ENCODE measurements around the gene RNF39. TPM values are rescaled to one million over a fixed set of nuclear protein-coding genes. Genes with fewer than 3 reads are reported as not detected.

The RNF39 gene
- total RNA-seq, 4 donors from 2014 or later: not detected

GRCh38 chr6:30020626-30021025 lies 54.9 kb downstream of the RNF39 start:
- DNase-seq: no peak
- H3K4me3 ChIP-seq: no peak overlapping the region
- TF ChIP-seq POLR2A (IDR thresholded peaks at IDR 0.05): no peak
- TF ChIP-seq, protein P1, sequence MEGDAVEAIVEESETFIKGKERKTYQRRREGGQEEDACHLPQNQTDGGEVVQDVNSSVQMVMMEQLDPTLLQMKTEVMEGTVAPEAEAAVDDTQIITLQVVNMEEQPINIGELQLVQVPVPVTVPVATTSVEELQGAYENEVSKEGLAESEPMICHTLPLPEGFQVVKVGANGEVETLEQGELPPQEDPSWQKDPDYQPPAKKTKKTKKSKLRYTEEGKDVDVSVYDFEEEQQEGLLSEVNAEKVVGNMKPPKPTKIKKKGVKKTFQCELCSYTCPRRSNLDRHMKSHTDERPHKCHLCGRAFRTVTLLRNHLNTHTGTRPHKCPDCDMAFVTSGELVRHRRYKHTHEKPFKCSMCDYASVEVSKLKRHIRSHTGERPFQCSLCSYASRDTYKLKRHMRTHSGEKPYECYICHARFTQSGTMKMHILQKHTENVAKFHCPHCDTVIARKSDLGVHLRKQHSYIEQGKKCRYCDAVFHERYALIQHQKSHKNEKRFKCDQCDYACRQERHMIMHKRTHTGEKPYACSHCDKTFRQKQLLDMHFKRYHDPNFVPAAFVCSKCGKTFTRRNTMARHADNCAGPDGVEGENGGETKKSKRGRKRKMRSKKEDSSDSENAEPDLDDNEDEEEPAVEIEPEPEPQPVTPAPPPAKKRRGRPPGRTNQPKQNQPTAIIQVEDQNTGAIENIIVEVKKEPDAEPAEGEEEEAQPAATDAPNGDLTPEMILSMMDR (IDR thresholded peaks at IDR 0.05 in 4 of 5, conservative IDR thresholded peaks at IDR 0.05 in 1 of 5): no peak
- no peaks in the 10 kb centered on the region for H3K27me3 ChIP-seq
- ATAC-seq: no peak
- in situ Hi-C loops (cut with MboI; ENCODE audit: low sequenced_read_pairs in 4 of 4) (no loop called here), intact Hi-C loops (cut with DNase I; ENCODE audit: low total_unique reads) (no loop called here)
- H3K36me3 ChIP-seq: peaks cover 0 to 11% of the 10 kb centered on the region in 2 donors
- no peak overlapping the region for H3K27ac ChIP-seq
- no peaks in the 10 kb centered on the region for H3K9me3 ChIP-seq
- H3K4me1 ChIP-seq: no peaks in the 10 kb centered on the region

Other genes with a start within 250 kb of the RNF39 start
- gene HLA-G, start 247.9 kb downstream of the RNF39 start, total RNA-seq: not detected
- 100 to 1,000 TPM; 149 to 161 (median 154) TPM for gene HLA-A, start 133.2 kb downstream of the RNF39 start, total RNA-seq
- 10 to 100 TPM; 23.8 to 41.6 (median 27.9) TPM for gene POLR1H, start 14.5 kb downstream of the RNF39 start, total RNA-seq
- gene PPP1R11, start 8.6 kb downstream of the RNF39 start, total RNA-seq: 10 to 100 TPM; 34.0 to 72.4 (median 49.9) TPM
- under 1 TPM in 1 of 4 donors, not detected in 3; 0.39 TPM for gene TRIM31, start 37.3 kb upstream of the RNF39 start, total RNA-seq
- not detected for gene TRIM40, start 60.4 kb upstream of the RNF39 start, total RNA-seq
- not detected for gene TRIM10, start 85.4 kb upstream of the RNF39 start, total RNA-seq
- gene TRIM15, start 87.8 kb upstream of the RNF39 start, total RNA-seq: under 1 TPM in 1 of 4 donors, not detected in 3; 0.12 TPM
- gene TRIM26, start 137.6 kb upstream of the RNF39 start, total RNA-seq: 10 to 100 TPM; 22.8 to 30.9 (median 25.1) TPM